ENCODE measurements around the gene TBX21. TPM values are rescaled to one million over a fixed set of nuclear protein-coding genes. Genes with fewer than 3 reads are reported as not detected.

Gene TBX21
- total RNA-seq, result not detected in 2 replicates

GRCh38 chr17:47733047-47733673, at the start of gene TBX21:
TSS of gene TBX21 (plus strand) at chr17:47733236. CDS start at chr17:47733455, 219 bp downstream.

GRCh38 chr17:47693731-47694580, 39.1 kb upstream of the TBX21 start, which contains the start of gene TBKBP1:
TSS of gene TBKBP1 (plus strand) at chr17:47694161. CDS start at chr17:47696113, 1,952 bp downstream.

Other genes starting within 250 kb of the TBX21 start
- gene NPEPPS, start 202.1 kb upstream of the TBX21 start, total RNA-seq, result 39.1 and 76.1 TPM in 2 replicates
- gene KPNB1, start 83.3 kb upstream of the TBX21 start, total RNA-seq, result 157 and 362 TPM in 2 replicates
- 1.8 and 8.9 TPM in 2 replicates for gene TBKBP1, start 39.1 kb upstream of the TBX21 start, total RNA-seq
- 5.2 and 18.1 TPM in 2 replicates for gene OSBPL7, start 88.6 kb downstream of the TBX21 start, total RNA-seq
- gene MRPL10, start 98.3 kb downstream of the TBX21 start, total RNA-seq, result 51.2 and 95.3 TPM in 2 replicates
- 0.16 TPM in 1 of 2 replicates, not detected in the other for gene LRRC46, start 98.4 kb downstream of the TBX21 start, total RNA-seq
- gene SCRN2, start 108.0 kb downstream of the TBX21 start, total RNA-seq, result 23.6 and 46.4 TPM in 2 replicates
- 0.38 and 0.65 TPM in 2 replicates for gene SP6, start 117.9 kb downstream of the TBX21 start, total RNA-seq
- gene SP2, start 163.0 kb downstream of the TBX21 start, total RNA-seq, result 4.9 and 6.0 TPM in 2 replicates
- gene PNPO, start 208.3 kb downstream of the TBX21 start, total RNA-seq, result 23.1 and 33.1 TPM in 2 replicates
- gene PRR15L, start 224.6 kb downstream of the TBX21 start, total RNA-seq, result 1.3 TPM in 1 of 2 replicates, not detected in the other
- 63.2 and 66.2 TPM in 2 replicates for gene CDK5RAP3, start 237.9 kb downstream of the TBX21 start, total RNA-seq